Endothelial cell of umbilical vein (primary cell): ENCODE data around the gene SIAH2.

Experiments used
- EZH2 ChIP-seq: IDR thresholded peaks from 2 replicates; pipeline ENCODE4 v1.6.1; 2012; ENCODE audit warnings: borderline replicate concordance, low read depth, mild to moderate bottlenecking, moderate library complexity, low read length, inconsistent platforms; ENCODE audit not compliant: severe bottlenecking
- FOS ChIP-seq: IDR thresholded peaks from 2 replicates; pipeline ENCODE4 v1.6.1; 2011; ENCODE audit warnings: mild to moderate bottlenecking, low read length, moderate library complexity, borderline replicate concordance; ENCODE audit not compliant: insufficient read depth
- JUN ChIP-seq: IDR thresholded peaks from 2 replicates; pipeline ENCODE4 v1.6.1; 2011; ENCODE audit warnings: borderline replicate concordance, low read depth; ENCODE audit not compliant: insufficient read length, insufficient read depth
- MAX ChIP-seq: IDR thresholded peaks from 2 replicates; pipeline ENCODE4 v1.6.1; 2011; ENCODE audit not compliant: insufficient read depth, insufficient read length
- TF ChIP-seq, protein P1 (sequence below), 2 donors: IDR thresholded peaks; 1 replicate in 1 of 2; 2 replicates in 1 of 2; pipeline ENCODE4 v1.5.1; 2011; ENCODE audit warnings: low read length in 2 of 2, mild to moderate bottlenecking in 2 of 2, moderate library complexity in 2 of 2, control low read depth in 1 of 2, inconsistent platforms in 1 of 2, low read depth in 1 of 2; ENCODE audit not compliant: insufficient read depth in 1 of 2; ENCODE audit errors: extremely low read depth in 1 of 2

DNA sequence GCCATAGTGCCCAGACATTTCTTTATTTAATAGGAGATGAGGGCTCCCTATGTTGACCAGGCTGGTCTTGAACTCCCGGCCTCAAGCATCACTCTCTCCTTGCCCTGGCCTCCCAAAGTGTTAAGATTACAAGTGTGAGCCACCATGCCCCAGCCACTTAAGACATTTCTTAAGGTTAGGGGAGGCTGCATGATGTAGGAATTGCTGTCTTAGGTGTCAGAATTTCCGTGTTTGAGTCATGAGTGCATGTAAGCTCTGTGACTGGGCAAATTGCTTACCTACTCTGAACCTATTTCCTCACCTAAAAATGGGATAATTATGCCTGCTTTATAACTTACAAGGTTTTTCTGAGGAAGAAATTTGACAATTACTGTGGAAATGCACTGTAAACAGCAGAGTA lies 34.2 kb upstream of the SIAH2 start:
- TF ChIP-seq, protein P1, sequence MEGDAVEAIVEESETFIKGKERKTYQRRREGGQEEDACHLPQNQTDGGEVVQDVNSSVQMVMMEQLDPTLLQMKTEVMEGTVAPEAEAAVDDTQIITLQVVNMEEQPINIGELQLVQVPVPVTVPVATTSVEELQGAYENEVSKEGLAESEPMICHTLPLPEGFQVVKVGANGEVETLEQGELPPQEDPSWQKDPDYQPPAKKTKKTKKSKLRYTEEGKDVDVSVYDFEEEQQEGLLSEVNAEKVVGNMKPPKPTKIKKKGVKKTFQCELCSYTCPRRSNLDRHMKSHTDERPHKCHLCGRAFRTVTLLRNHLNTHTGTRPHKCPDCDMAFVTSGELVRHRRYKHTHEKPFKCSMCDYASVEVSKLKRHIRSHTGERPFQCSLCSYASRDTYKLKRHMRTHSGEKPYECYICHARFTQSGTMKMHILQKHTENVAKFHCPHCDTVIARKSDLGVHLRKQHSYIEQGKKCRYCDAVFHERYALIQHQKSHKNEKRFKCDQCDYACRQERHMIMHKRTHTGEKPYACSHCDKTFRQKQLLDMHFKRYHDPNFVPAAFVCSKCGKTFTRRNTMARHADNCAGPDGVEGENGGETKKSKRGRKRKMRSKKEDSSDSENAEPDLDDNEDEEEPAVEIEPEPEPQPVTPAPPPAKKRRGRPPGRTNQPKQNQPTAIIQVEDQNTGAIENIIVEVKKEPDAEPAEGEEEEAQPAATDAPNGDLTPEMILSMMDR (IDR thresholded peaks at IDR 0.05; ENCODE audit: extremely low read depth in 1 of 2, insufficient read depth in 1 of 2, low read depth in 1 of 2, low read length in 2 of 2): no peak
- TF ChIP-seq MAX: no peak
- TF ChIP-seq EZH2: no peak
- no peak for TF ChIP-seq FOS
- TF ChIP-seq JUN: no peak
